GM06990 (cell line): ENCODE results near the gene DKK1.

Experiments
- DNase-seq: peaks from one replicate; pipeline ENCODE4 v3.0.0-alpha.2; 2011; ENCODE audit not compliant: insufficient read length; ENCODE audit errors: extremely low read depth
- H3K27me3 ChIP-seq: replicated peaks from 2 replicates; pipeline ENCODE4 v1.6.0; 2011; ENCODE audit warnings: low read length; ENCODE audit not compliant: control insufficient read depth, insufficient read depth
- H3K36me3 ChIP-seq: 2 replicates; pipeline ENCODE4 v1.5.1; 2011; ENCODE audit warnings: low read length; ENCODE audit not compliant: control insufficient read depth, insufficient read depth
- H3K4me3 ChIP-seq: replicated peaks from 2 replicates; pipeline ENCODE4 v1.5.1; 2011; ENCODE audit warnings: low read depth, mild to moderate bottlenecking, control low read depth, low read length
- TF ChIP-seq, protein P1 (sequence below): IDR thresholded peaks from 2 replicates; pipeline ENCODE4 v1.5.1; 2011; ENCODE audit warnings: low read length, control low read depth, mild to moderate bottlenecking, inconsistent platforms; ENCODE audit not compliant: insufficient read depth, poor library complexity, severe bottlenecking

The DKK1 gene

DNA sequence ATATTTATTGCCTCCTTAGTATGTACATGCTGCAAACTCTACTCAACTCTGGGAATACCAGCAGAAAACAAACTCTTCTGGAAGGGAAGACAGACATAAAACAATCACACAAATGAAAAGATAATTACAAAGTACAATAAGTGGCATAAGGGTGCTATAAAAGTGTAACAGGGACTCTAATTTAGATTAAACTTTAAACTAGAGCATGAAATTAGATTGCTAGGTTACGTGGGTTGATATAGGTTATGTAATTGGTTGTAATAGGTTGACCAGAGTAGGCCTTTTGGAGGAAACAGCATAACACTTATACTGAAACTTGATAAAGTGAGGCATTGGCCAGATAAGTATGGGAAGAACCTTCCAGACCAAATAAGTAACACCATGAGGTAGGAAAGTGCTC is 26.2 kb upstream of the DKK1 start:
- Histone ChIP-seq H3K36me3 (no peaks in the 10 kb centered on the region), H3K27me3 (no peaks in the 10 kb centered on the region), H3K4me3 (no peak overlapping the region)
- TF ChIP-seq, protein P1, sequence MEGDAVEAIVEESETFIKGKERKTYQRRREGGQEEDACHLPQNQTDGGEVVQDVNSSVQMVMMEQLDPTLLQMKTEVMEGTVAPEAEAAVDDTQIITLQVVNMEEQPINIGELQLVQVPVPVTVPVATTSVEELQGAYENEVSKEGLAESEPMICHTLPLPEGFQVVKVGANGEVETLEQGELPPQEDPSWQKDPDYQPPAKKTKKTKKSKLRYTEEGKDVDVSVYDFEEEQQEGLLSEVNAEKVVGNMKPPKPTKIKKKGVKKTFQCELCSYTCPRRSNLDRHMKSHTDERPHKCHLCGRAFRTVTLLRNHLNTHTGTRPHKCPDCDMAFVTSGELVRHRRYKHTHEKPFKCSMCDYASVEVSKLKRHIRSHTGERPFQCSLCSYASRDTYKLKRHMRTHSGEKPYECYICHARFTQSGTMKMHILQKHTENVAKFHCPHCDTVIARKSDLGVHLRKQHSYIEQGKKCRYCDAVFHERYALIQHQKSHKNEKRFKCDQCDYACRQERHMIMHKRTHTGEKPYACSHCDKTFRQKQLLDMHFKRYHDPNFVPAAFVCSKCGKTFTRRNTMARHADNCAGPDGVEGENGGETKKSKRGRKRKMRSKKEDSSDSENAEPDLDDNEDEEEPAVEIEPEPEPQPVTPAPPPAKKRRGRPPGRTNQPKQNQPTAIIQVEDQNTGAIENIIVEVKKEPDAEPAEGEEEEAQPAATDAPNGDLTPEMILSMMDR, result no peak
- DNase-seq, result no peak

DNA sequence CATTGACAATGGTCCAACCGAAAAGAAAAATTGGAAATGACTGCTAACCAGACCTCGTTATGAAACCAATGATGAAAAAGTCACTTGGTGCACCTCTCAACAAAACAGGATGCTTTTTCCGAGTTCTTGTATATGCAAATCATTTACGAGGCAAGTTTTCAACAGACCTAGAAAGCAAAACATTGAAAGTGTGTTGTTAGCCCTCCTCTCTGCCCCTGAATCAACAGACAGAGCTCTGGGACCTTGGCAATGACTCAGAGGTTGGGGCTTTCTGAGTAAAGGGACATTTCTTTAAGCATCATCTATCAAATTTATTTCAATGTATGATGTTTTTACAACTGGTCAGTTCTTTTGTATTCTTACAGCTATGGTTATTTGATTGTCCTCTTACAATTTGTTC is 16.3 kb upstream of the DKK1 start:
- Histone ChIP-seq H3K4me3 (no peak overlapping the region), H3K36me3 (no peaks in the 10 kb centered on the region), H3K27me3 (no peaks in the 10 kb centered on the region)
- TF ChIP-seq, protein P1, result no peak
- no peak for DNase-seq

DNA sequence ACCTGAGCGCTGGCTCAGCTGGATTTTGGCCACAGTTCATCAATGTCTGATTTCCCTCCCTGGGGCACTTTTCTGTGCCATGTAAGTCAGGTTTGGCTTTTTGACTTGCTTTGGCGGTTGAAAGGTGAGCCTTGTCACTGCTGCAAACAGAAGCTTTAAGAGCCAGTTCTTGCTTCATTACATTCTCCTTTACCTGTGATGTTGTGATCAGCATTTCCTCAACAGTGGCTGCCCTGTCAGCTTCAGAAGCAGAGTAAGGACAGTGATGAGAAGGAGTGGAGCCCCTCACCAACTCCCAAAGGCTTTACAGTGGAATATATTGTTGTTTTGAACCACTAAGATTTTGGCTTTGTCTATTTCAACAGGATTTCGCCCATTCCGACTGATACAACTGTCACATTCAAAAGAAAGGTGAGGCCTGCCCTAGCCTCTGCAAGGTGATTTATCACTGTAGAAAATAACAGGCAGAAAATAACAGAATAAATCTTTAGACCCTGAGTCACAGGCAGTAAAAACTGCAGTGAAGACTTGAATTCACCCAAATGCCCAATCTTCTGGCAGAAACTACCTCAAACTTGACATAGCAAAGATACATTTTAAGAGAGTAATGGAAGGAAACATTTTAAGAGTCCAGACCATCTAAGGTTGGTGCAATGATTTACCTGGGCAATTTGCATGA is 13.3 kb upstream of the DKK1 start:
- TF ChIP-seq, protein P1, result no peak
- DNase-seq, result no peak

DNA sequence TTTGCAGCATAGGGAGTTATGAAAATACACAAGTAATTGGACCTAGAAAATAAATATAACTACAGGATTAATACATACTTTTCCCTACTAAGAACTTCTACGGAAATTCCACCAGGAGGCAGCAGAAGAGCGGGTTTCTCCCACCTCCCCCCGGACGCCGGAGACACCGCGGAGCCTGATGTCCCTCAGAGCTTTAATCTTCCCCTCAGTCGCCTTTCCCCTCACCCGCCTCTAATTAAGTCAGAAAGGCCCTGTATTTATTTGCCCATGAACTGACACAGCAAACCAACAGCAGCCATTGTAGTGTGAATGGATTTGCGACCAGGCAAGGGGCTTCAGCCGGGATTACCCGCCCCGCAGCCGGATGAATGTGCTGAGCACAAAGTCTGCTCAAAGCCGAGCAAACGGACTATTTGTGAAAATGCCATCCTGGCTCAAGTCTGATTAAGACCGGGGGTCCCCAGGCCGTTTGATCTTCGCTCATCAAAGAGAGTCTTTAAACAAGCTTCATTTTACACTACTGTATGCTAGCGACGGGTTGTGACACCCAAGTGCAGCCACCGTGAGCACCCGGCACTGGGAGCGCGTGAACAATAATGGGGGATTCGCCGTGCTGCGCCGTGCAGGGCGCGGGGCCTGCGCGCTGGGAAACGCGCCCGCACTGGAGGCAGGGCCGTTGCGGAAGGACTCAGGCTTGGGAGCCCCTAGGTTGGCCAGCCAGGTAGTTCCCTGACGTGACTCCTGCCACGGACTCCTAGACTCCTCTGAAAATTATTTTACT is 5.6 kb upstream of the DKK1 start:
- H3K36me3 ChIP-seq, result no peaks in the 10 kb centered on the region
- H3K27me3 ChIP-seq, result peaks cover 3% of the 10 kb centered on the region
- TF ChIP-seq, protein P1, result peak; percentile 65
- DNase-seq, result peak; percentile 38
- H3K4me3 ChIP-seq, result peak overlapping the region; percentile 6; the same call in 1 of the 2 replicates

More for the DNA sequence above, 13.3 kb upstream of the DKK1 start:
- no peaks in the 10 kb centered on the region for H3K36me3 ChIP-seq
- no peaks in the 10 kb centered on the region for H3K27me3 ChIP-seq
- H3K4me3 ChIP-seq, result no peak overlapping the region

DNA sequence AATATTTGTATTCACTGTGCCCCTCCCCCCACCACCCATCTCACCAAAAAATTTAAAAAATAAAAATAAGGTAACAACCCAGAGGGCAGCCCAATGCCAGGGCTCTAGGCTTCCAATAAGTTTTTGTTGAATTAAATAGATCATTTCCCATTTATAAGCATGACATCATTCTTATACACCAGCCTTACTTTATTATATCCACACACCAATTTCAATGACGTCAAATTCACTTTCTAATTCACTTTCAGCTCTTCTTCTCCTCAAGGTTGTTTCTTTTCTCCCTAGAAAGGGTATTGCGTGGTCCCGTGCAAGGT is 1.2 kb upstream of the DKK1 start:
- Histone ChIP-seq H3K36me3 (no peaks in the 10 kb centered on the region), H3K4me3 (no peak overlapping the region), H3K27me3 (peaks cover 6% of the 10 kb centered on the region)
- DNase-seq, result no peak
- TF ChIP-seq, protein P1, result no peak
